ENCODE data around the gene NTRK2.

GRCh38 chr9:85056203-85056572 lies 386.7 kb downstream of the NTRK2 start:
- TF ChIP-seq CTCF (IDR thresholded peaks at IDR 0.05 in 4 of 5, conservative IDR thresholded peaks at IDR 0.05 in 1 of 5), result no peak
- TF ChIP-seq POLR2A (IDR thresholded peaks at IDR 0.05), result no peak
